Coronary artery (tissue), 2 donors: Measurements from ENCODE around the gene RAPGEF4.

ENCODE experiments used
- DNase-seq: peaks from one replicate; pipeline ENCODE4 v3.0.0-alpha.2; 2017; ENCODE audit warnings: low spot score
- H3K27ac ChIP-seq, 2 donors: fragments of 200-600 bp; sonication (generic); one replicate each; pipeline ENCODE4 v1.5.1; 2016 to 2019
- H3K4me3 ChIP-seq: fragments of 200-600 bp; sonication (generic); 2 replicates; pipeline ENCODE4 v1.5.1; 2016; ENCODE audit warnings: mild to moderate bottlenecking, moderate library complexity
- CTCF ChIP-seq: fragments of 200-600 bp; sonication (generic); IDR thresholded peaks from one replicate; pipeline ENCODE4 v1.5.1; 2019; ENCODE audit warnings: antibody characterized with exemption

Gene RAPGEF4

DNA sequence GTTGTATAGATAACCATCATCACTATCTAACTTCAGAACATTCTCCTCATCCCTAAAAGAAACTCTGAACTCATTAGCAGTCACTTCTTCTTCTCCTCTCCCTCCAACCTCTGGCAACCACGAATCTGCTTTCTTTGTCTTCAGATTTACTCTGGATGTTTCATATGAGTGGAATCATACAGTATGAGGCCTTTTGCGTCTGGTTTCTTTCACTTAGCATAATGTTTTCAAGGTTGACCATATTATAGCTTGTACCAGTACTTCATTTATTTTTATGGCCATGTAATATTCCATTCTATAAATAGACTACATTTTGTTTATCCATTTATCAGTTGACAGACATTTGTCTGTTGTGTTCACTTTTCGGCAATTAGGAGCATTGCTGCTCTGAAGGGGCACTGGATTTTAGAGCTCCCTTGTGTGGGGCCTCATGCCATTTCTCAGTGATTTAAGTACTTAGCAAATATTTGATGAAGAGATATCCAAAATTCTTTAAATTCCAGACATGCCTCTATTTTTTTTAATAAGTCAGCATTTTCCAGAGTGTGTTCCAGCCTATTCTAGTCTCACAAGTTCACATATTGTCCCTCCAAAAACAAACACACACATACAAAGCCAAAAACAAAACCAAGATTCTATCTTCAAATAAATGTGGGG lies 317.5 kb downstream of the RAPGEF4 start:
- Histone ChIP-seq H3K4me3 (no peak overlapping the region), H3K27ac (no peak overlapping the region)
- DNase-seq, result no peak
- TF ChIP-seq CTCF, result no peak

- H3K27ac ChIP-seq, result no peak overlapping the region
- DNase-seq, result no peak
- H3K4me3 ChIP-seq, result no peak overlapping the region
- no peak for TF ChIP-seq CTCF
These were observed 318.8 kb downstream of the RAPGEF4 start for GRCh38 chr2:173054466-173054865.

GRCh38 chr2:173056705-173057364 lies 321.2 kb downstream of the RAPGEF4 start:
- TF ChIP-seq CTCF, result no peak
- DNase-seq, result no peak
- H3K4me3 ChIP-seq, result no peak overlapping the region
- H3K27ac ChIP-seq, result no peak overlapping the region

GRCh38 chr2:173058097-173058496 lies 322.5 kb downstream of the RAPGEF4 start:
- no peak for DNase-seq
- H3K27ac ChIP-seq, result no peak overlapping the region

GRCh38 chr2:173058673-173059072 lies 323.0 kb downstream of the RAPGEF4 start:
- no peak for DNase-seq
- no peak for TF ChIP-seq CTCF
- H3K27ac ChIP-seq, result no peak overlapping the region
- H3K4me3 ChIP-seq, result no peak overlapping the region

More at GRCh38 chr2:173058097-173058496, 322.5 kb downstream of the RAPGEF4 start:
- TF ChIP-seq CTCF, result no peak
- H3K4me3 ChIP-seq, result no peak overlapping the region

DNA sequence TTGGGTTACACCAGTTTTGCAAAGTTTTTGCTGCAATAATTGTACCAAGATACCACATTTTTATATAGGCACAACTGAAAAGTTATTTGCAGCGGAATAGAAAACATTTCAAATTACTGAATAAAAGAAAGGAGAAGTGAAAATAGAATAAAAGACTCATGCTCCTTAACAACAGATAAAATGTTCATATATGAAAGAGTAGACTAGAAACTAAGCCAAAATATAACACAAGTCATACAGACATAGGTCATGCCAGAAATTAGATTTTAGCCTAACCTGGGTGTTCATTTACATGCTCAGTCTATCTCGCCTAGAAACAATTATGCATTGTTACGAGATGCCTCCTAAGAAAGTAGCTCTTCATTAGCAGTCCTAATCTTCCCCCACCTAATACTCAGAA lies 323.6 kb downstream of the RAPGEF4 start:
- Histone ChIP-seq H3K27ac (no peak overlapping the region), H3K4me3 (no peak overlapping the region)
- TF ChIP-seq CTCF, result no peak
- no peak for DNase-seq

- TF ChIP-seq CTCF, result no peak
- DNase-seq, result no peak
- no peak overlapping the region for H3K27ac ChIP-seq
- no peak overlapping the region for H3K4me3 ChIP-seq
These were observed 324.4 kb downstream of the RAPGEF4 start for GRCh38 chr2:173059971-173060461.
